H7 (cell line): ENCODE measurements around the gene PCSK2. TPM values are rescaled to one million over a fixed set of nuclear protein-coding genes. Genes with fewer than 3 reads are reported as not detected.
"Not testable (repeated sequence)": the region's sequence is repeated elsewhere in the genome, so short reads cannot be mapped to it uniquely, and the experiment has no call there.

Source experiments
- DNase-seq: peaks from one replicate; pipeline ENCODE4 v3.0.0; 2012
- H3K27me3 ChIP-seq: 2 replicates; pipeline ENCODE4 v1.6.0; 2011; ENCODE audit warnings: mild to moderate bottlenecking, low read length; ENCODE audit not compliant: control insufficient read depth, insufficient read depth
- H3K36me3 ChIP-seq: replicated peaks from 2 replicates; pipeline ENCODE4 v1.5.1; 2011; ENCODE audit warnings: low read length; ENCODE audit not compliant: control insufficient read depth, insufficient read depth
- H3K4me3 ChIP-seq: 2 replicates; pipeline ENCODE4 v1.5.1; 2011; ENCODE audit warnings: low read depth, mild to moderate bottlenecking, control low read depth, low read length, moderate library complexity; ENCODE audit not compliant: insufficient read depth
- total RNA-seq: library from RNA; depleted of rRNA; stranded (reverse); fragments of >200 nt; shearing (Covaris generic); gene quantifications from 2 replicates; pipeline ENCODE4 v1.2.3, GENCODE V29; 2014; rRNA removed

Gene PCSK2, protein sequence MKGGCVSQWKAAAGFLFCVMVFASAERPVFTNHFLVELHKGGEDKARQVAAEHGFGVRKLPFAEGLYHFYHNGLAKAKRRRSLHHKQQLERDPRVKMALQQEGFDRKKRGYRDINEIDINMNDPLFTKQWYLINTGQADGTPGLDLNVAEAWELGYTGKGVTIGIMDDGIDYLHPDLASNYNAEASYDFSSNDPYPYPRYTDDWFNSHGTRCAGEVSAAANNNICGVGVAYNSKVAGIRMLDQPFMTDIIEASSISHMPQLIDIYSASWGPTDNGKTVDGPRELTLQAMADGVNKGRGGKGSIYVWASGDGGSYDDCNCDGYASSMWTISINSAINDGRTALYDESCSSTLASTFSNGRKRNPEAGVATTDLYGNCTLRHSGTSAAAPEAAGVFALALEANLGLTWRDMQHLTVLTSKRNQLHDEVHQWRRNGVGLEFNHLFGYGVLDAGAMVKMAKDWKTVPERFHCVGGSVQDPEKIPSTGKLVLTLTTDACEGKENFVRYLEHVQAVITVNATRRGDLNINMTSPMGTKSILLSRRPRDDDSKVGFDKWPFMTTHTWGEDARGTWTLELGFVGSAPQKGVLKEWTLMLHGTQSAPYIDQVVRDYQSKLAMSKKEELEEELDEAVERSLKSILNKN
- total RNA-seq: 0.10 and 0.11 TPM in 2 replicates

DNA sequence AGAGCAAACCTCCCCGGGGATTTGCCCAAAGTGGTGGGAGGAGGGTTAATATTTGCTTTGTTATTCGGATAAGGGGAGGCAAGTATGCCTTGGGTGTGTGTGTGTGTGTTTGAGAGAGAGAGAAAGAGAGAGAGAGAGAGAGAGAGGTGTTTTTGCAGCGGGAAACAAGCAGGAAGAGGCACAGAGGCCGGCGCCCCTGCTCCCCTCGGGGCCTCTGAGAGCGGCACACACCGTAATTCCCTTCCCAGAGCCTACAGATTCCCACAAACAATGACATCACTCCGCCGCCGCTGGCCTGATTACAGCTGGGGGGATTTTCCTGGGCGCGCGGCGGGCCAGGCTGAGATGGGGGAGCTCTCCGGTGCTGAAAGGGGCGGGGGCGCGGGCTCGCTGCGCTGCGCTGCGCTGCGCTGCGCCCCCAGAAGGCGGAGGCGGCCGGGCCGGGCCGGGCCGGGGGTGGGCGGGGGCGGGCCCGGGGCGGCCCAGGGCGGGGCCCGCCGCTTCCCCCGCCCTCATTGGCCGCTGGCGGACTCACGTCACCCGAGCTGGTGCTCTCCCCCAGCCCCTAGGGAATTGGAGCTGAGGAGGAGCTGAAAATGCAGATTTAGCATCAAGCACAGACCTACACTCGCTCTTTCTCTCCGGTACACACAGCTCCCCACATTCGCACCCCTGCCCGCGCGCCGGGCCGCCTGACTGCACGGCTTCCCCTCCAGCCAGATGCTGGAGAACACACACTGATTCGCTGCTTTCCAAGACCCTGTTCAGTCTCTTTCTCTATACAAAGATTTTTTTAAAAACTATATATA, at the start of gene PCSK2:
Gene PCSK2, plus strand, starts transcription at position 631 of the 809 bp plus-strand sequence. CDS start 266 bp downstream, outside the sequence.
- Histone ChIP-seq H3K4me3 (peak within 1 kb of the TSS; percentile 37), H3K36me3 (no peaks in the 10 kb centered on the region), H3K27me3 (peaks cover 35% of the 10 kb centered on the region)
- DNase-seq: peak; percentile 93

DNA sequence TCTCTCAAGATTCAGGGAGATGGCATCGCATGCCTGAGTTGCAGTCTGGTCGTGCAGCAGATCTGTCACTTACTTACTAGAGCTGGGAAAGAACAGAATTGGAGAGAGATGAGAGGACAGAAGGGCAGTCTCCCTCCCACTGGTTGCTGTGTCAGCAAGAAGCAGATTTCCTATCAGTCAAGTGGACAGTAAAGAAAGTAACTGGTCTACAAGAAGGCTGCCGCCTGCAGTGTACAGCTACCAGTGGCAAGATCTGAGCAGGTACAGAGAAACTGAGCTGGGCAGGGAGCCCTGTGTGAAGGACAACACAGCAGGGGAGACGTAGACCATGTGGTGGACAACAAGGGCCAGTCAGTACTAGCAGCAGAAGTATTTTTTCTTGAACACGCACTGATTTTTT, 49.5 kb upstream of the PCSK2 start:
- H3K36me3 ChIP-seq: no peaks in the 10 kb centered on the region
- H3K4me3 ChIP-seq: no peak overlapping the region
- no peaks in the 10 kb centered on the region for H3K27me3 ChIP-seq
- no peak for DNase-seq

DNA sequence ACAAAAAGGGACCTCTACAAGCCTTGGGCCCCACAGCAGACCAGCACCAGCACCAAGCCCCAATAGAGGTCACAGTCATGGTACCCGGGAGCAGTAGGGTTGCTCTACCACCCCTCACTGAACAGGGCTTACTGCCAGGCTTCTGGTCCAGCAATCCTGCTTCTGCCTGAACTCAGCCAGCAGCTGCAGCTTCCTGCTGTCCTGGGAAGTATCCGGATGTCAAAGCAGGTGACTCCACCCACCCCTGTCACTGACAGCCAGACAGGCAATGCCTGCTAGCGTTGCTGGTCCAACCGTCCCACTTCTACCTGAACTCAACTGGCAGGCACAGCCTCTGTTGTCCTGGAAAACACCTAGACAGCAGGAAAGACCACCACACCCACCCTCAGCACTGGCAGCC, 47.0 kb upstream of the PCSK2 start:
- Histone ChIP-seq H3K27me3 (no peaks in the 10 kb centered on the region), H3K4me3 (no peak overlapping the region), H3K36me3 (no peaks in the 10 kb centered on the region)
- DNase-seq: no peak

DNA sequence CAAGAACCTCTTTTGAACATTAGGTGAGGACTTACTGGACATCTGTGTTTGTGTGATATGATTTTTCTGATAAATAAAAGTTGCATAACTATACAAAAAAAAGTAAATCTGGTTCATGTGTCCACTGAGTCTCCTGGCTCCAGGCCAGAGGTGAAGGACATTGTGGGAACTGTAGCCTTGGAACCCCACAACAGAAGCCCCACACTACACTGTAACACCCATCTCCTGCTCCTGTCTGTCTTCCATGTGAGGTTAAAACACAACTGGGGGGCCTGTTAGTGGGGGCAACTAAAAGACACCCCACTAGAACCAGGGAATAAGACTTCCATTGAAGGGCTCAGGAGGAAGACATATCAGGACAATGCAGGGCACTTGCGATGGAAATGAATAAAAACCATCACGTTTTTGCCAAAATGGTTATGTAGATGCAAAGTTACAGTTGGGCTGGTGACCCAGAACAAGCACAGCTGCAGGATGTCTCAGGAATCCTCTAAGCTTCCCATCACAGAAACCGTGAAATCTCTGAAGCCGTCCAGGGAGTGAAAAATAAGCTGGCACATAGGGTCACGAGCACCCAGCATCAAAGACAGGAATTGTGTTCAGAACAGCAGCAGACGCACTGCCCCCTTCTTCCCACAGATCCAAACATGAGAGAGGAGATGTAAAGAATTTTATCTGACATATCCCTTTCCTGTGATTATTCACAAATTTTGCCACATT, 36.7 kb upstream of the PCSK2 start:
- Histone ChIP-seq H3K27me3 (no peaks in the 10 kb centered on the region), H3K4me3 (no peak overlapping the region), H3K36me3 (no peaks in the 10 kb centered on the region)
- no peak for DNase-seq

DNA sequence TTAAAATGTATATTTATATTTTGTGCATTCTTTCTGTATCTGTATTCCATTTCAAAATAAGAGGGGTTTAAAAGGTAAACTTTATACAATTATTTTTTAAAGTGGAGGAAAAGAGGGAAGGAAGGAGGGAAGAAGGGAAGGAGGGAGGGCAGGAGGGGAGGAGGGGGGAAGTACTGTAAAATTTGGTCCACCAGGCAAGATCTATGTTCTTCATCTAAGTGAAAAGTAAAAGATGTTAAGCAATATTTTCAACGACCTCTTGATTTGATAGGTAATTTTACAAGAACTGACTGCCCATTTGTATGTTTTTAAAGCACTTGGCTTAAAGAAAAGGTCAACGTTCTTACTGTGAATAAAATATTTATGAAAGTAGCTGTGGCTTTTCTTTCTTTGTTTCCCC, 29.8 kb upstream of the PCSK2 start:
- no peaks in the 10 kb centered on the region for H3K36me3 ChIP-seq
- H3K27me3 ChIP-seq: no peaks in the 10 kb centered on the region
- H3K4me3 ChIP-seq: no peak overlapping the region
- no peak for DNase-seq

DNA sequence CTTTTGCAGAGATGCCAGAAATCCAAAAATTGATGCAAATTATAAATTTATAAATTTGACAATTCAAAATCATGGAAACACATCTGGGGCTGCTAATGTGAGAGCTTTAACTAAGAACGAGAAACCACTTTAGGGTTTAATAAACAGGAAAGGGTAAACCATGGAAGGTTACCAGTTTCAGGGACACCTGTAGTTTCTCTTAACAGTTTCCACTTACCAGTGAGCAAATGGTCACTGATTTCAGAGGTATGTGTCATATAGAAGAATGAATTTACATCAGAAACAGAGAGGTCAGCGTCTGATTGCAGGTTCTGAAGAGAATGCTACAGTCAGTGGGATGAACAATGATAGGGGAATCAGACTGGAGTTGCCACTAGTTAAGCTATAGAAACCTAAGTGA, 24.8 kb upstream of the PCSK2 start:
- Histone ChIP-seq H3K4me3 (no peak overlapping the region), H3K27me3 (no peaks in the 10 kb centered on the region), H3K36me3 (no peaks in the 10 kb centered on the region)
- DNase-seq: no peak

DNA sequence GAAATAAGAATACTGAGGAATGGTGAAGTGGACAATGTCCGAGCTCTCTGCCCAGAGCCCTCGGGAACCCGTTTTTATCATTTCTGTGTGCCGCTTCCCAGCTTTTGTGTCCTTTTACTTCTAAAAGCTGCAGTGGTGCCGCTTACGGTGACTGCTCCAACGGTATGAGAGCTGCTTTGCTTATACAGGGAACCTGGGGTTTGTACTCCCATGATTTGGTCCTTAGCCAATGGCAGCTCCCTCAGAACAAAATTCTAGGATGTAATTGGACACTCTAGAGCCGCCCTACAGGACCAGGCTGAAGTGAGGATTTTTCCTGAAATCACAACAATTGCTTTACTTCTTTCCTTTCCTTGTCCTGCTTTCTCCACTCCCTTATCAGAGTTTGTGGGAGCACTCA, 24.2 kb upstream of the PCSK2 start:
- DNase-seq: peak; percentile 59
- Histone ChIP-seq H3K27me3 (no peaks in the 10 kb centered on the region), H3K4me3 (no peak overlapping the region), H3K36me3 (no peaks in the 10 kb centered on the region)

DNA sequence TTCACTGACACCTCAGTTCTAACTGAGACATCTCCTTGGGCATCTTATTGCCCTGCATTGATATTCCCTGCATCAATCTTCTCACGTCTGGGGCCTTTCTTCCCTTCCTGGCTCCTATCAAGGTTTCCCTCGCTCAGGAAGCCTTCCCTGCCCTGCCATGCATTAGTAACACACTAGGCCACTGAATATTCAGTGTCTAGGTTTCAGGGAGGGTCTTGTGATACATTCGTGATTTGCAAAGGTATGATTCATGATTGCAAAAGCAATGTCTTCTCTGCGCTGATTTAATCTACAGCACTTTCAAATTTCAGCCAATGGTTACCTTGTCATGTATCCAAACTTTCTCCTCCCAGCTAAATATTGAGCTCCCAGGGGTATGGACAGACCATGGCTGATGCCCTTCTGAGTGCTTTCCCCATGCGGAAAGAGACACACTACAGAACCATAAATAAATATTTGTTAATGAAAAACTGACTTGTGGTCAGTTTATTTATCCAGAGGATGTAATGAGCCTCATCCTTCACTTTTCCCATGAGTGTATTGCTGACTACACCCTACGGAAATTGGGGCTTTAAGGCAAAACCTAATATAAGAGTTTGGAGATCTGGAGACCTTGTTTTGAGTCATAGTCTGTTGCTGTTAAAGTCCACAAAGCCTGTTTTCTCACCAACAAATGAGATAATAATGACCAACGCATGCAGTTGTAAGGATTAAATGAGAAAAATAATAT, 21.6 kb upstream of the PCSK2 start:
- no peaks in the 10 kb centered on the region for H3K27me3 ChIP-seq
- H3K4me3 ChIP-seq: no peak overlapping the region
- DNase-seq: no peak
- H3K36me3 ChIP-seq: no peaks in the 10 kb centered on the region

DNA sequence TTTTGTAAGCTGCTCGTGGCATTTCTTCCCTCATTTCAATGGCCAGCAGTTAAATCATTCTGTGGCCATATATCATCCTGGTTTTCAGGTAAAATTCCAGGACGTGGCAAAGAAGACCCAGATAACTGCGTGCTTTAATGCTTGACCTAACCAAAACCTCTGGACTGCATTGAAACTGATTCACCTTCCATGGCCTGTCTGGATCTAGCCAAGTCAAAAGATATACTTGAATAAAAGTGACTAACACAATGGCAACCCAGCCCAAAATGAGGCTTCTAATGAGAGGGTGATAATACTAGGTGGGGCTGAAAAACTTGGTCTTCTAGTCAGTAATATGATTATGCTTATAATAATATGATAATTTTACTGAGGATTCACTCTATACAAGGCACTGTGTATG, 16.5 kb upstream of the PCSK2 start:
- H3K4me3 ChIP-seq: no peak overlapping the region
- H3K27me3 ChIP-seq: no peaks in the 10 kb centered on the region
- DNase-seq: no peak
- no peaks in the 10 kb centered on the region for H3K36me3 ChIP-seq

DNA sequence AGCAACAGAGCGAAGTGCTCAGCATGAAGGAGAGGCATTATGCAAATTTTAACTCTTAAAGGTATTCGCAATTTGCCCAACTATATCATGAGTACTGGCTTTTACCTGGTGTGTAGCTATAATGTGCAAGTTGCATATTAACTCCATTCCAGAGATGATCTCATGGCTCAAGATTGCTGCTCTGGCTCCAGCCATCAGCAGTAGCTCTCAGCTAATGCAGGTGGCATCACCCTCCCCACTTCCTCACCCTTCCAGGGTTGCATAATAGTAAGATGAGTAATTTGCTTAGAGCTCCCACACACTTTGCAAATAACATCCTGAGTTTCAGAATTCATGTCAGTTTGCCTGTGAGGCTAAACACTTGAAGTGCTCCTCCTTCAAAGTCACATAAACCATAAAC, 15.9 kb upstream of the PCSK2 start:
- Histone ChIP-seq H3K27me3 (no peaks in the 10 kb centered on the region), H3K4me3 (no peak overlapping the region), H3K36me3 (no peaks in the 10 kb centered on the region)
- DNase-seq: no peak

DNA sequence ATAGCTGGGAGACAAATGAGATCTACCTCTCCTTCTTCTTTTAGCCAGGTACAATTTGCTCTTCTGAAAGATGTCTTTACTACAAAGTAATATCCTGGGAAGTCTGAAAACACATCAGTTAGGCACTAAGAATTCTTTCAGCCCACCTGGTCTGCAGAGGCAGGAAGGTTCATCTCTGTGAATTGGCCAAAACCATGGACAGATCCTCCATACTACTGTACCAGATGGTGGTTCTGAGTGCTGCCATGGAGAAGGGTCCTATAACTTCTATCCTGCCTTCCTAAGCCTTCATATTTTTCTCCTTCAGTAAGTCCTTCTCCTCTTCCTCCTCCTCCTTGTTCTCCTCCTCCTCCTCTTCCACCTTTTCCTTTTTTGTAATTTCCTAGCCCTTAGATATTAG, 11.7 kb upstream of the PCSK2 start:
- Histone ChIP-seq H3K4me3 (no peak overlapping the region), H3K36me3 (no peaks in the 10 kb centered on the region), H3K27me3 (no peaks in the 10 kb centered on the region)
- no peak for DNase-seq

DNA sequence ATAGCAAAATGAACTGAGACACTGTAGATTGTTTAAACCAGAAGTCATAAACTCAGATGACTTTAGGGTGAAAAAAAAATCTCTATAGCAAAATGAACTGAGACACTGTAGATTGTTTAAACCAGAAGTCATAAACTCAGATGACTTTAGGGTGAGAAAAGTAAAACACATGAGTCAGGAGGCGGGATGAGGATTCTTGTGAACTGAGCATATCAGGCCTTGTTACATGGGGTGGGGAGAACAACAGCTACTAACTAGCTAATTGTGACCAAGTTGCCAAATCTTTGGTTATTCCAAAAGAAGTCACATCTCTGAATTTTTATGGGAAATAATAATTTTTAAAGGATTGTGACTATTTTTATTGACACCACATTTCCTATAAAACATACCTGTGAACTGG, 7.0 kb upstream of the PCSK2 start:
- DNase-seq, H3K4me3 ChIP-seq, H3K36me3 ChIP-seq, H3K27me3 ChIP-seq: not testable (repeated sequence)

DNA sequence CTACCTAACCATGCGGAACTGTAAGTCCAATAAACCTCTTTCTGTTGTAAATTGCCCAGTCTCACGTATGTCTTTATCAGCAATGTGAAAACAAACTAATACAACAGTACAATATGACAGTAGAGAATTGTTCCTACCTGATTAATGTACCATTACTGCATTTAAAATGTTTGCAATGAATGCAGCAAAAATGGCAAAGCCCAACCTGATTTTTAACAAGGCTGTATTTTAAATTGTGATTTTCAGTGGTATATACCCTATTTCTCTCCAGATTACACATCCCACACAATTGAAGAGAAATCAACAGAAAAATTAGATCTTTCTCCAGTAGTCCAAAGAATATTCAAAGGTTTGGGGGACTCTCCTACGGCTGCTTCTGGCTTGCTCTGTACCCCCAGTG, 3.3 kb upstream of the PCSK2 start:
- no peaks in the 10 kb centered on the region for H3K36me3 ChIP-seq
- H3K27me3 ChIP-seq: peaks cover 28% of the 10 kb centered on the region
- no peak overlapping the region for H3K4me3 ChIP-seq
- DNase-seq: no peak
